ENCODE measurements around the gene OR2J2.

OR2J2 gene

GRCh38 chr6:29137724-29138123 is 33.0 kb upstream of the OR2J2 start:
- no peak overlapping the region for H3K9ac ChIP-seq (ENCODE audit: low read depth, low read length, poor library complexity)
- no CpG with 5 or more reads among the region's 4 CpGs for WGBS, 2 donors (ENCODE audit: extremely low coverage in 2 of 2, insufficient read length in 2 of 2, insufficient replicate concordance in 1 of 2)
- no peak overlapping the region for H2BK12ac ChIP-seq (ENCODE audit: low read length)
- H3K27ac ChIP-seq (replicated peaks; ENCODE audit: low read length), result no peak overlapping the region
- H3K23ac ChIP-seq (ENCODE audit: low read depth, low read length, poor library complexity), result no peak overlapping the region
- H3K14ac ChIP-seq (ENCODE audit: low read length), result no peak overlapping the region
- H2AK5ac ChIP-seq (ENCODE audit: low read depth, low read length), result no peak overlapping the region
- no peak overlapping the region for H4K91ac ChIP-seq (ENCODE audit: low read depth, low read length, poor library complexity)
- no peak overlapping the region for H3K4ac ChIP-seq (ENCODE audit: low read length)
- H2AFZ ChIP-seq (ENCODE audit: low read length), result no peak overlapping the region
- H3K79me1 ChIP-seq (ENCODE audit: low read depth, low read length), result no peaks in the 10 kb centered on the region
- H2BK15ac ChIP-seq (ENCODE audit: low read length), result no peak overlapping the region
- no peaks in the 10 kb centered on the region for H3K36me3 ChIP-seq (replicated peaks in 1 of 2; ENCODE audit: control insufficient read depth in 2 of 2, insufficient read depth in 2 of 2, low read length in 2 of 2)
- no peak overlapping the region for H2BK5ac ChIP-seq (ENCODE audit: low read length)
- no peaks in the 10 kb centered on the region for H3K9me3 ChIP-seq (replicated peaks in 1 of 2; ENCODE audit: control insufficient read depth in 2 of 2, insufficient read depth in 1 of 2, low read depth in 1 of 2, low read length in 2 of 2)
- no peak overlapping the region for H3K18ac ChIP-seq (ENCODE audit: low read length)
- no peak overlapping the region for H4K8ac ChIP-seq (ENCODE audit: low read depth, low read length)
- no peak overlapping the region for H2BK120ac ChIP-seq (ENCODE audit: low read depth, low read length)
- H3K4me1 ChIP-seq (ENCODE audit: control insufficient read depth in 2 of 2, insufficient read depth in 1 of 2, low read depth in 1 of 2, low read length in 2 of 2), result no peaks in the 10 kb centered on the region
- DNase-seq (ENCODE audit: low spot score), result no peak
- H3K4me3 ChIP-seq (ENCODE audit: low read length in 2 of 2), result no peak overlapping the region
- H3K27me3 ChIP-seq (ENCODE audit: control insufficient read depth in 3 of 3, insufficient read depth in 3 of 3, low read depth in 1 of 3, low read length in 3 of 3), result no peaks in the 10 kb centered on the region
- H3K4me2 ChIP-seq (ENCODE audit: insufficient read depth, low read length, poor library complexity, severe bottlenecking), result no peak overlapping the region

DNA sequence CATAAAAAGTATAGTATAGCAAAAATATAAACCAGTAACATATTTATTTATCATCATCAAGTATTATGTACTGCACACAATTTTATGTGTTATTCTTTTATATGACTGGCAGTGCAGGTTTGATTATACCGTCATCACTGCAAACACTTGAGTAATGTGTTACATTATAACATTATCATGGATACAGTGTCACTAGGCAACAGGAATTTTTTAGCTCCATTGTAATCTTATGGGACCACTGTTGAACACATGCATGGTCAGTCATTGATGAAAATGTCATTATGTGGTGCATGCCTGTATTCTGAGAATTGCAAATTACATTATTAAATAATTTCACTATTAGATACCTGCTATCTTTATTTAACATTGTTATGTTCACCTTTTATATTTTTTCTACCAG is 29.1 kb upstream of the OR2J2 start:
- H3K4ac ChIP-seq (ENCODE audit: low read length), result no peak overlapping the region
- H3K9me3 ChIP-seq (replicated peaks in 1 of 2; ENCODE audit: control insufficient read depth in 2 of 2, insufficient read depth in 1 of 2, low read depth in 1 of 2, low read length in 2 of 2), result peaks cover 0 to 1% of the 10 kb centered on the region in 2 donors
- no peak overlapping the region for H3K4me2 ChIP-seq (ENCODE audit: insufficient read depth, low read length, poor library complexity, severe bottlenecking)
- no peak overlapping the region for H3K14ac ChIP-seq (ENCODE audit: low read length)
- H3K79me1 ChIP-seq (ENCODE audit: low read depth, low read length), result no peaks in the 10 kb centered on the region
- H3K36me3 ChIP-seq (replicated peaks in 1 of 2; ENCODE audit: control insufficient read depth in 2 of 2, insufficient read depth in 2 of 2, low read length in 2 of 2), result no peaks in the 10 kb centered on the region
- no peak for DNase-seq (ENCODE audit: low spot score)
- no peak overlapping the region for H3K27ac ChIP-seq (replicated peaks; ENCODE audit: low read length)
- H2BK120ac ChIP-seq (ENCODE audit: low read depth, low read length), result no peak overlapping the region
- H2BK12ac ChIP-seq (ENCODE audit: low read length), result no peak overlapping the region
- no peak overlapping the region for H2BK15ac ChIP-seq (ENCODE audit: low read length)
- no peak overlapping the region for H2BK5ac ChIP-seq (ENCODE audit: low read length)
- no peak overlapping the region for H2AFZ ChIP-seq (ENCODE audit: low read length)
- H3K23ac ChIP-seq (ENCODE audit: low read depth, low read length, poor library complexity), result no peak overlapping the region
- no CpG with 5 or more reads among the region's 1 CpG for WGBS, 2 donors (ENCODE audit: extremely low coverage in 2 of 2, insufficient read length in 2 of 2, insufficient replicate concordance in 1 of 2)
- no peak overlapping the region for H2AK5ac ChIP-seq (ENCODE audit: low read depth, low read length)
- H3K4me1 ChIP-seq (ENCODE audit: control insufficient read depth in 2 of 2, insufficient read depth in 1 of 2, low read depth in 1 of 2, low read length in 2 of 2), result no peaks in the 10 kb centered on the region
- H4K91ac ChIP-seq (ENCODE audit: low read depth, low read length, poor library complexity), result no peak overlapping the region
- no peak overlapping the region for H3K18ac ChIP-seq (ENCODE audit: low read length)
- H3K4me3 ChIP-seq (ENCODE audit: low read length in 2 of 2), result no peak overlapping the region
- H3K27me3 ChIP-seq (ENCODE audit: control insufficient read depth in 3 of 3, insufficient read depth in 3 of 3, low read depth in 1 of 3, low read length in 3 of 3), result no peaks in the 10 kb centered on the region
- H3K9ac ChIP-seq (ENCODE audit: low read depth, low read length, poor library complexity), result no peak overlapping the region
- no peak overlapping the region for H4K8ac ChIP-seq (ENCODE audit: low read depth, low read length)

DNA sequence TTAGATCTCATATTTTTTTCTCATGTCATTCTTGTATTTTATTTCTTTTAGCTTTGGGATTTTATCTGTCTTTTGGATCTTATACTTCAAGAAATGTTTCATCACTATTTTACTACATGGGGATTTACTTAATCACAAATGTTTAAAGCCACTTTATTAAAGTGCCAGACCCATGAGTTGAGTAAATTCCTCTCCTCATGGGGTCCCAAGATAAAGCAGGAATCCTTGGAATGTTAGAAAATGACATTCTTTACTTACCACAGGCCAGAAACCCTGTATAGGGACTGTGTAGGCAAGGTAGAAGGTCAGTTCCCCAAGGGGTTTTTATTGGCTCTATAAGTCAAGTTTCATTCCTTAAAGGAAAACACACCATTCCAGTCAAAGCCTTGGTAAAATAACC is 28.4 kb upstream of the OR2J2 start:
- no peaks in the 10 kb centered on the region for H3K27me3 ChIP-seq (ENCODE audit: control insufficient read depth in 3 of 3, insufficient read depth in 3 of 3, low read depth in 1 of 3, low read length in 3 of 3)
- H2BK5ac ChIP-seq (ENCODE audit: low read length), result no peak overlapping the region
- no peak overlapping the region for H4K8ac ChIP-seq (ENCODE audit: low read depth, low read length)
- H3K4me1 ChIP-seq (ENCODE audit: control insufficient read depth in 2 of 2, insufficient read depth in 1 of 2, low read depth in 1 of 2, low read length in 2 of 2), result no peaks in the 10 kb centered on the region
- H3K9ac ChIP-seq (ENCODE audit: low read depth, low read length, poor library complexity), result no peak overlapping the region
- no peak overlapping the region for H2AFZ ChIP-seq (ENCODE audit: low read length)
- H2BK15ac ChIP-seq (ENCODE audit: low read length), result no peak overlapping the region
- H3K23ac ChIP-seq (ENCODE audit: low read depth, low read length, poor library complexity), result no peak overlapping the region
- peaks cover 0 to 1% of the 10 kb centered on the region in 2 donors for H3K9me3 ChIP-seq (replicated peaks in 1 of 2; ENCODE audit: control insufficient read depth in 2 of 2, insufficient read depth in 1 of 2, low read depth in 1 of 2, low read length in 2 of 2)
- H3K36me3 ChIP-seq (replicated peaks in 1 of 2; ENCODE audit: control insufficient read depth in 2 of 2, insufficient read depth in 2 of 2, low read length in 2 of 2), result no peaks in the 10 kb centered on the region
- no peak overlapping the region for H3K4ac ChIP-seq (ENCODE audit: low read length)
- H2BK12ac ChIP-seq (ENCODE audit: low read length), result no peak overlapping the region
- H3K4me3 ChIP-seq (ENCODE audit: low read length in 2 of 2), result no peak overlapping the region
- no peak overlapping the region for H4K91ac ChIP-seq (ENCODE audit: low read depth, low read length, poor library complexity)
- no peaks in the 10 kb centered on the region for H3K79me1 ChIP-seq (ENCODE audit: low read depth, low read length)
- no peak overlapping the region for H3K18ac ChIP-seq (ENCODE audit: low read length)
- H3K4me2 ChIP-seq (ENCODE audit: insufficient read depth, low read length, poor library complexity, severe bottlenecking), result no peak overlapping the region
- no peak overlapping the region for H2AK5ac ChIP-seq (ENCODE audit: low read depth, low read length)
- no peak overlapping the region for H3K14ac ChIP-seq (ENCODE audit: low read length)
- H3K27ac ChIP-seq (replicated peaks; ENCODE audit: low read length), result no peak overlapping the region
- no peak for DNase-seq (ENCODE audit: low spot score)
- H2BK120ac ChIP-seq (ENCODE audit: low read depth, low read length), result no peak overlapping the region

- no peak overlapping the region for H4K91ac ChIP-seq (ENCODE audit: low read depth, low read length, poor library complexity)
- no peaks in the 10 kb centered on the region for H3K36me3 ChIP-seq (replicated peaks in 1 of 2; ENCODE audit: control insufficient read depth in 2 of 2, insufficient read depth in 2 of 2, low read length in 2 of 2)
- H2AK5ac ChIP-seq (ENCODE audit: low read depth, low read length), result no peak overlapping the region
- H3K27ac ChIP-seq (replicated peaks; ENCODE audit: low read length), result no peak overlapping the region
- no peaks in the 10 kb centered on the region for H3K27me3 ChIP-seq (ENCODE audit: control insufficient read depth in 3 of 3, insufficient read depth in 3 of 3, low read depth in 1 of 3, low read length in 3 of 3)
- H3K23ac ChIP-seq (ENCODE audit: low read depth, low read length, poor library complexity), result no peak overlapping the region
- no peaks in the 10 kb centered on the region for H3K4me1 ChIP-seq (ENCODE audit: control insufficient read depth in 2 of 2, insufficient read depth in 1 of 2, low read depth in 1 of 2, low read length in 2 of 2)
- no peak overlapping the region for H3K14ac ChIP-seq (ENCODE audit: low read length)
- H2BK12ac ChIP-seq (ENCODE audit: low read length), result no peak overlapping the region
- H3K9ac ChIP-seq (ENCODE audit: low read depth, low read length, poor library complexity), result no peak overlapping the region
- H2AFZ ChIP-seq (ENCODE audit: low read length), result no peak overlapping the region
- no peak overlapping the region for H2BK120ac ChIP-seq (ENCODE audit: low read depth, low read length)
- no peak overlapping the region for H2BK5ac ChIP-seq (ENCODE audit: low read length)
- no peak for DNase-seq (ENCODE audit: low spot score)
- no peak overlapping the region for H4K8ac ChIP-seq (ENCODE audit: low read depth, low read length)
- no CpG with 5 or more reads among the region's 2 CpGs for whole genome bisulfite sequencing, 2 donors (ENCODE audit: extremely low coverage in 2 of 2, insufficient read length in 2 of 2, insufficient replicate concordance in 1 of 2)
- H3K4ac ChIP-seq (ENCODE audit: low read length), result no peak overlapping the region
- no peak overlapping the region for H3K4me2 ChIP-seq (ENCODE audit: insufficient read depth, low read length, poor library complexity, severe bottlenecking)
- no peak overlapping the region for H3K4me3 ChIP-seq (ENCODE audit: low read length in 2 of 2)
- H3K18ac ChIP-seq (ENCODE audit: low read length), result no peak overlapping the region
- H3K79me1 ChIP-seq (ENCODE audit: low read depth, low read length), result no peaks in the 10 kb centered on the region
- no peak overlapping the region for H2BK15ac ChIP-seq (ENCODE audit: low read length)
- H3K9me3 ChIP-seq (replicated peaks in 1 of 2; ENCODE audit: control insufficient read depth in 2 of 2, insufficient read depth in 1 of 2, low read depth in 1 of 2, low read length in 2 of 2), result peaks cover 0 to 1% of the 10 kb centered on the region in 2 donors
These were observed 24.5 kb upstream of the OR2J2 start for GRCh38 chr6:29146179-29146578.

Data from neuronal stem cell (in vitro differentiated cells).